Measurements from ENCODE around the gene CD80.

GRCh38 chr3:119588112-119588511, 28.7 kb upstream of the CD80 start:
- TF ChIP-seq CTCF (IDR thresholded peaks at IDR 0.05) (no peak), POLR2AphosphoS5 (IDR thresholded peaks at IDR 0.05) (no peak)
